K562 (cell line): ENCODE results near the gene SPOUT1. TPM values are rescaled to one million over a fixed set of nuclear protein-coding genes. Genes with fewer than 3 reads are reported as not detected.
A peak's percentile ranks its signal among the peaks of the same experiment; 100 is the strongest.

Experiments used
- ATF7 ChIP-seq: fragments of 450-650 bp; IDR thresholded peaks from 2 replicates; pipeline ENCODE4 v1.7.1; 2014; ENCODE audit warnings: mild to moderate bottlenecking, moderate library complexity
- E2F6 ChIP-seq, 2 experiments: IDR thresholded peaks; 2 replicates each; pipeline ENCODE4 v1.6.1; 2011; ENCODE audit warnings: borderline replicate concordance in 1 of 2, control low read depth in 1 of 2, low read depth in 1 of 2, low read length in 1 of 2, mild to moderate bottlenecking in 1 of 2, mixed read lengths in 1 of 2, moderate library complexity in 1 of 2; ENCODE audit not compliant: insufficient read depth in 1 of 2, insufficient read length in 1 of 2, poor library complexity in 1 of 2, severe bottlenecking in 1 of 2; ENCODE audit errors: extremely low read depth in 1 of 2
- FUS ChIP-seq: fragments of 200-400 bp; formaldehyde crosslinking; optimal IDR thresholded peaks from 2 replicates; pipeline ENCODE3; 2017; ENCODE audit warnings: low read depth, low read length
- GABPB1 ChIP-seq: sonication (generic); formaldehyde crosslinking; IDR thresholded peaks from 2 replicates; pipeline ENCODE4 v1.8.0; 2022; ENCODE audit warnings: mild to moderate bottlenecking, missing genetic modification reagents
- JUN ChIP-seq, 2 experiments: sonication (generic) in 1 of 2; formaldehyde crosslinking in 1 of 2; IDR thresholded peaks; 2 replicates each; pipeline versions ENCODE4 v1.6.1 to v1.8.0; 2012 to 2022; ENCODE audit warnings: borderline replicate concordance in 2 of 2, mild to moderate bottlenecking in 2 of 2, improper control_type of control experiment in 1 of 2, low read depth in 1 of 2, low read length in 1 of 2, missing genetic modification reagents in 1 of 2
- LCOR ChIP-seq: sonication (generic); formaldehyde crosslinking; IDR thresholded peaks from 2 replicates; pipeline ENCODE4 v1.8.0; 2022; ENCODE audit warnings: mild to moderate bottlenecking, missing genetic modification reagents
- NCOR1 ChIP-seq: fragments of 450-650 bp; IDR thresholded peaks from 2 replicates; pipeline ENCODE4 v1.6.1; 2016; ENCODE audit warnings: mild to moderate bottlenecking, moderate library complexity
- NR2F6 ChIP-seq: fragments of 450-650 bp; formaldehyde crosslinking; IDR thresholded peaks from 2 replicates; pipeline ENCODE4 v1.4.0; 2020; ENCODE audit warnings: mild to moderate bottlenecking
- NR4A1 ChIP-seq, 2 experiments: fragments of 250-450 bp in 1 of 2; fragments of 450-650 bp in 1 of 2; sonication (Bioruptor Pico) in 1 of 2; IDR thresholded peaks; 2 replicates each; pipeline versions ENCODE4 v1.4.0 to v1.6.1; 2016 to 2020; ENCODE audit warnings: mild to moderate bottlenecking in 2 of 2, missing compliant biosample characterization in 1 of 2, missing genetic modification characterization in 1 of 2, moderate library complexity in 1 of 2
- POLR2G ChIP-seq: fragments of 200-400 bp; formaldehyde crosslinking; IDR thresholded peaks from 2 replicates; pipeline ENCODE4 v1.6.1; 2017; ENCODE audit warnings: low read depth, mild to moderate bottlenecking, antibody characterized with exemption, low read length, moderate library complexity
- PRMT5 ChIP-seq: sonication (generic); formaldehyde crosslinking; IDR thresholded peaks from 2 replicates; pipeline ENCODE4 v1.5.0; 2020; ENCODE audit warnings: missing genetic modification reagents
- PRPF4 ChIP-seq: fragments of 200-400 bp; formaldehyde crosslinking; IDR thresholded peaks from one replicate; pipeline ENCODE4 v1.6.1; 2017; ENCODE audit warnings: low read length, low read depth, mild to moderate bottlenecking; ENCODE audit not compliant: insufficient read depth, poor library complexity, severe bottlenecking
- SETDB1 ChIP-seq: IDR thresholded peaks from one replicate; pipeline ENCODE4 v1.6.1; 2012; ENCODE audit warnings: low read length, control low read depth, inconsistent platforms
- SRF ChIP-seq, 2 experiments: fragments of 250-450, 450-650 bp in 1 of 2; sonication (Bioruptor Pico) in 1 of 2; sonication (generic) in 1 of 2; formaldehyde crosslinking; IDR thresholded peaks; 2 replicates each; pipeline versions ENCODE4 v1.5.0 to v1.5.1; 2020 to 2022; ENCODE audit warnings: mild to moderate bottlenecking in 1 of 2, missing genetic modification reagents in 1 of 2
- TGIF2 ChIP-seq: sonication (generic); formaldehyde crosslinking; IDR thresholded peaks from 2 replicates; pipeline ENCODE4 v1.8.1; 2022; ENCODE audit warnings: mild to moderate bottlenecking, missing genetic modification reagents, moderate library complexity
- TOE1 ChIP-seq, 2 experiments: fragments of 450-650 bp in 1 of 2; sonication (generic) in 1 of 2; formaldehyde crosslinking in 1 of 2; IDR thresholded peaks; 2 replicates each; pipeline versions ENCODE4 v1.7.1 to v1.8.0; 2016 to 2022; ENCODE audit warnings: borderline replicate concordance in 2 of 2, mild to moderate bottlenecking in 2 of 2, antibody characterized with exemption in 1 of 2, inconsistent platforms in 1 of 2, low read depth in 1 of 2, missing genetic modification reagents in 1 of 2, moderate library complexity in 1 of 2
- ZBTB43 ChIP-seq: sonication (generic); formaldehyde crosslinking; IDR thresholded peaks from 2 replicates; pipeline ENCODE4 v1.8.0; 2023; ENCODE audit warnings: mild to moderate bottlenecking, missing genetic modification reagents
- ZMIZ1 ChIP-seq, 2 experiments: fragments of 150-350 bp in 1 of 2; IDR thresholded peaks; 2 replicates each; pipeline ENCODE4 v1.6.1; 2012 to 2016; ENCODE audit warnings: low read depth in 2 of 2, low read length in 2 of 2, mild to moderate bottlenecking in 1 of 2, moderate library complexity in 1 of 2
- ZNF695 ChIP-seq: fragments of 450-650 bp; formaldehyde crosslinking; IDR thresholded peaks from 2 replicates; pipeline ENCODE4 v1.4.0; 2020; ENCODE audit warnings: mild to moderate bottlenecking, moderate library complexity
- polyA plus RNA-seq, 8 experiments: library from polyadenylated mRNA; depleted of rRNA in 4 of 8; stranded (reverse) in 5 of 8; unstranded in 3 of 8; fragments of >200 nt; fragmentation: Nextera tagmentation in 2 of 8; fragmentation: Illumina TruSeq in 1 of 8; extraction: Ambion mirVana in 2 of 8; extraction: Trizol in 1 of 8; gene quantifications; 2 replicates each; pipeline versions ENCODE4 v1.2.1 to v1.2.3, GENCODE V29; 2011 to 2014; ENCODE audit warnings: inconsistent platforms in 1 of 8, missing spikeins in 1 of 8
- total RNA-seq, 7 experiments: library from RNA; depleted of rRNA in 6 of 7; stranded (reverse); fragments of >200 nt in 6 of 7; fragmentation: Illumina TruSeq in 2 of 7; extraction: Trizol in 2 of 7; gene quantifications; 2 replicates each; pipeline versions ENCODE4 v1.2.1 to v1.2.3, GENCODE V29; 2011 to 2021; ENCODE audit warnings: low replicate concordance in 1 of 7

Gene SPOUT1
- total and polyA plus RNA-seq, 9 of the 15 experiments (the other 6 are each of a cell fraction or from before 2014, with no cell fraction given): 10.6 to 121 (median 37.4) TPM

- TF ChIP-seq E2F6 (IDR thresholded peaks at IDR 0.05; ENCODE audit: borderline replicate concordance in 1 of 2, extremely low read depth in 1 of 2, insufficient read depth in 1 of 2, insufficient read length in 1 of 2, low read depth in 1 of 2, low read length in 1 of 2, poor library complexity in 1 of 2, severe bottlenecking in 1 of 2) (peak in 1 of 2 experiments; percentile 79), FUS (peak; percentile 86), POLR2G (peak; percentile 95), NR2F6 (0 out of 2 replicates have a peak, but pooled peaks have one; percentile 5), TGIF2 (CRISPR knock-in tag) (peak; percentile 76; the same call in 1 of the 2 replicates), NR4A1 (CRISPR knock-in tag; IDR thresholded peaks at IDR 0.05) (no peak), NR4A1 (tag; IDR thresholded peaks at IDR 0.05) (no peak), GABPB1 (CRISPR knock-in tag) (peak; percentile 99), SRF (CRISPR knock-in tag; IDR thresholded peaks at IDR 0.05) (peak in 1 of 2 experiments; percentile 54; a peak in 2 of 4 replicates), ZMIZ1 (IDR thresholded peaks at IDR 0.05; ENCODE audit: low read depth in 2 of 2, low read length in 2 of 2) (peak in 1 of 2 experiments; percentile 54; a peak in 1 of 4 replicates), ZNF695 (no peak), ZBTB43 (CRISPR knock-in tag) (0 out of 2 replicates have a peak, but pooled peaks have one; percentile 55), NCOR1 (peak; percentile 66), TOE1 (IDR thresholded peaks at IDR 0.05; ENCODE audit: borderline replicate concordance) (peak; percentile 88), TOE1 (CRISPR knock-in tag; IDR thresholded peaks at IDR 0.05; ENCODE audit: borderline replicate concordance, low read depth) (no peak), PRMT5 (no peak), SETDB1 (no peak), ATF7 (peak; percentile 89), JUN (IDR thresholded peaks at IDR 0.05; ENCODE audit: borderline replicate concordance, low read depth, low read length) (0 out of 2 replicates have a peak, but pooled peaks have one; percentile 45), JUN (CRISPR knock-in tag; IDR thresholded peaks at IDR 0.05; ENCODE audit: borderline replicate concordance) (no peak), PRPF4 (peak; percentile 61), LCOR (CRISPR knock-in tag) (peak; percentile 90)
Observed at GRCh38 chr9:128771745-128772519, 57.7 kb downstream of the SPOUT1 start, which contains the start of gene ZER1 (continued).
